H9 (cell line): Measurements from ENCODE around the gene MYLK. TPM values are rescaled to one million over a fixed set of nuclear protein-coding genes. Genes with fewer than 3 reads are reported as not detected.

ENCODE experiments used
- DNase-seq: peaks from one replicate; pipeline ENCODE4 v3.0.0-alpha.2; 2017
- H2AFZ ChIP-seq: one replicate; pipeline ENCODE4 v1.6.1; 2013; ENCODE audit warnings: mild to moderate bottlenecking, low read length, control low read depth, moderate library complexity
- H2AK5ac ChIP-seq: 2 replicates; pipeline ENCODE4 v1.6.1; 2013; ENCODE audit warnings: low read length, control low read depth, mixed read lengths; ENCODE audit not compliant: insufficient read length
- H2BK120ac ChIP-seq: one replicate; pipeline ENCODE4 v1.6.1; 2013; ENCODE audit warnings: low read depth, mild to moderate bottlenecking, low read length, control low read depth, inconsistent platforms; ENCODE audit not compliant: poor library complexity, severe bottlenecking
- H2BK12ac ChIP-seq: 2 replicates; pipeline ENCODE4 v1.6.1; 2013; ENCODE audit warnings: low read length, control low read depth, mixed read lengths, low read depth; ENCODE audit not compliant: insufficient read length
- H2BK15ac ChIP-seq: 2 replicates; pipeline ENCODE4 v1.6.1; 2013; ENCODE audit warnings: low read depth, low read length, control low read depth
- H2BK20ac ChIP-seq: one replicate; pipeline ENCODE4 v1.6.1; 2013; ENCODE audit warnings: low read depth, mild to moderate bottlenecking, low read length, control low read depth, inconsistent platforms; ENCODE audit not compliant: poor library complexity, severe bottlenecking
- H2BK5ac ChIP-seq: 2 replicates; pipeline ENCODE4 v1.6.1; 2013; ENCODE audit warnings: low read length, control low read depth, mixed read lengths; ENCODE audit not compliant: insufficient read length
- H3K14ac ChIP-seq: 2 replicates; pipeline ENCODE4 v1.6.1; 2013; ENCODE audit warnings: low read length, control low read depth; ENCODE audit not compliant: insufficient read depth
- H3K18ac ChIP-seq: 2 replicates; pipeline ENCODE4 v1.6.1; 2013; ENCODE audit warnings: low read depth, mild to moderate bottlenecking, mixed read lengths, low read length, control low read depth; ENCODE audit not compliant: insufficient read length
- H3K23ac ChIP-seq: 2 replicates; pipeline ENCODE4 v1.6.1; 2013; ENCODE audit warnings: low read length, control low read depth, mixed read lengths, low read depth; ENCODE audit not compliant: insufficient read length
- H3K23me2 ChIP-seq: 2 replicates; pipeline ENCODE4 v1.6.1; 2013; ENCODE audit warnings: low read depth, mild to moderate bottlenecking, mixed read lengths, low read length, control low read depth; ENCODE audit not compliant: insufficient read length, poor library complexity, severe bottlenecking
- H3K27ac ChIP-seq: 2 replicates; pipeline ENCODE4 v1.5.1; 2013; ENCODE audit warnings: low read length, control low read depth, mixed read lengths, low read depth; ENCODE audit not compliant: insufficient read length
- H3K27me3 ChIP-seq: 2 replicates; pipeline ENCODE4 v1.6.1; 2013; ENCODE audit warnings: low read length, control low read depth, inconsistent platforms; ENCODE audit not compliant: insufficient read depth
- H3K4ac ChIP-seq: 2 replicates; pipeline ENCODE4 v1.6.1; 2013; ENCODE audit warnings: low read depth, mild to moderate bottlenecking, control low read depth, inconsistent platforms, low read length, moderate library complexity
- H3K4me1 ChIP-seq: 2 replicates; pipeline ENCODE4 v1.6.1; 2013; ENCODE audit warnings: low read length, control low read depth, inconsistent platforms; ENCODE audit not compliant: insufficient read depth
- H3K4me2 ChIP-seq: 2 replicates; pipeline ENCODE4 v1.6.1; 2013; ENCODE audit warnings: low read length, control low read depth, mixed read lengths; ENCODE audit not compliant: insufficient read length, insufficient read depth
- H3K56ac ChIP-seq: 2 replicates; pipeline ENCODE4 v1.6.1; 2013; ENCODE audit warnings: low read depth, mild to moderate bottlenecking, mixed read lengths, low read length, control low read depth; ENCODE audit not compliant: insufficient read length
- H3K79me1 ChIP-seq: 2 replicates; pipeline ENCODE4 v1.6.1; 2013; ENCODE audit warnings: low read depth, mild to moderate bottlenecking, moderate library complexity, low read length, control low read depth, inconsistent platforms; ENCODE audit not compliant: insufficient read depth, poor library complexity, severe bottlenecking
- H3K79me2 ChIP-seq: 2 replicates; pipeline ENCODE4 v1.6.1; 2013; ENCODE audit warnings: low read length, control low read depth, inconsistent platforms; ENCODE audit not compliant: insufficient read depth
- H3K9ac ChIP-seq: 2 replicates; pipeline ENCODE4 v1.6.1; 2013; ENCODE audit warnings: low read length, control low read depth, mixed read lengths; ENCODE audit not compliant: insufficient read length; ENCODE audit errors: extremely low read depth
- H3K9me3 ChIP-seq: one replicate; pipeline ENCODE4 v1.6.1; 2013; ENCODE audit warnings: low read depth, low read length, inconsistent platforms; ENCODE audit not compliant: control insufficient read depth
- H3T11ph ChIP-seq: one replicate; pipeline ENCODE4 v1.6.1; 2013; ENCODE audit warnings: mild to moderate bottlenecking, low read length, control low read depth, inconsistent platforms
- H4K20me1 ChIP-seq: one replicate; pipeline ENCODE4 v1.6.1; 2013; ENCODE audit not compliant: control insufficient read depth, insufficient read length, insufficient read depth
- H4K5ac ChIP-seq: 2 replicates; pipeline ENCODE4 v1.6.1; 2013; ENCODE audit warnings: low read depth, mild to moderate bottlenecking, mixed read lengths, low read length, control low read depth; ENCODE audit not compliant: insufficient read length
- H4K8ac ChIP-seq: replicated peaks from 2 replicates; pipeline ENCODE4 v1.6.1; 2013; ENCODE audit warnings: low read length, control low read depth, mixed read lengths, low read depth; ENCODE audit not compliant: insufficient read length
- H4K91ac ChIP-seq: 2 replicates; pipeline ENCODE4 v1.6.1; 2013; ENCODE audit warnings: low read depth, mild to moderate bottlenecking, moderate library complexity, mixed read lengths, low read length, control low read depth; ENCODE audit not compliant: insufficient read length
- H3K27ac Mint-ChIP-seq, 3 experiments: 2 replicates in 2 of 3; 3 replicates in 1 of 3; pipeline ENCODE4 v1.8.0; 2020 to 2021; ENCODE audit warnings: mixed read lengths in 3 of 3, mild to moderate bottlenecking in 1 of 3, moderate library complexity in 1 of 3
- H3K27me3 Mint-ChIP-seq: 2 replicates; pipeline ENCODE4 v1.8.0; 2021; ENCODE audit warnings: low read depth, mild to moderate bottlenecking, moderate library complexity, mixed read lengths
- H3K36me3 Mint-ChIP-seq, 3 experiments: 2 replicates in 2 of 3; 3 replicates in 1 of 3; pipeline ENCODE4 v1.8.0; 2020 to 2021; ENCODE audit warnings: low read depth in 3 of 3, mixed read lengths in 3 of 3; ENCODE audit not compliant: insufficient read depth in 1 of 3
- H3K4me1 Mint-ChIP-seq, 2 experiments: 2 replicates each; pipeline ENCODE4 v1.8.0; 2020; ENCODE audit warnings: mixed read lengths in 2 of 2
- H3K4me3 Mint-ChIP-seq, 2 experiments: 2 replicates in 1 of 2; 3 replicates in 1 of 2; pipeline ENCODE4 v1.8.0; 2020 to 2021; ENCODE audit warnings: mild to moderate bottlenecking in 2 of 2, mixed read lengths in 2 of 2, moderate library complexity in 1 of 2
- H3K9me3 Mint-ChIP-seq, 2 experiments: 2 replicates in 1 of 2; 3 replicates in 1 of 2; pipeline ENCODE4 v1.8.0; 2020; ENCODE audit warnings: mild to moderate bottlenecking in 2 of 2, mixed read lengths in 2 of 2, moderate library complexity in 1 of 2
- CTCF ChIP-seq: fragments of 200-600 bp; sonication (generic); conservative IDR thresholded peaks from 3 replicates; pipeline ENCODE4 v1.8.0; 2021; ENCODE audit warnings: antibody characterized with exemption, mild to moderate bottlenecking
- WGBS: extraction: QIAGEN DNeasy Blood & Tissue Kit; methylation state at CpG from one replicate; pipeline ENCODE4 v1.1.7; 2013; ENCODE audit warnings: missing lambda C conversion rate, low lambda C conversion rate, mixed read lengths; ENCODE audit not compliant: insufficient read length; ENCODE audit errors: extremely low coverage; 5-methylcytosine and 5-hydroxymethylcytosine counted together
- total RNA-seq: library from RNA; stranded (reverse); gene quantifications from 2 replicates; pipeline ENCODE4 v1.2.1, GENCODE V29; 2021

MYLK gene
- total RNA-seq, 1 experiment from 2014 or later: 10.1 TPM

DNA sequence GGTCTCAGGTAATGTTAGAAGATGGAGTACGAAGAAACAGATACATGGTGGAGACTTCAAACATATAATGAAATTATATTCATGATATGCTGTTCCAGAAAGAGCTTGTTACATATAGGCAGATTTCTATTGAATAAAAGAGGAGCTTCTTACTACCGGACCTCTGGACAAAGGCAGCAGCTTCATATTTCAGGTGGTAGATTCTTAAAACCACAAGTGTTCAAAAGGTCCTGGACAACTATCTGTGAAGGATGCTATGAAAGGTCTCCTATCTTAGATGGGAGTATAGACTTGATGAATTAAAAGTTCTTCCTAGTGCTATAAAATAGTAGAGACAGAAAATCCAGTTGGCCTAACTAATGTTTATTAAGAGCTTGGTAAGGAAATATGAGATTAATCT lies 43.2 kb downstream of the MYLK start:
- Histone ChIP-seq H3K27ac (no peak overlapping the region), H2BK5ac (no peak overlapping the region), H3K4ac (no peak overlapping the region), H3K4me1 (no peaks in the 10 kb centered on the region; the same call in 1 of the 2 replicates), H4K20me1 (no peaks in the 10 kb centered on the region), H3K23ac (no peak overlapping the region), H3T11ph (no peak overlapping the region), H2AK5ac (no peak overlapping the region), H3K79me2 (no peaks in the 10 kb centered on the region), H3K79me1 (no peaks in the 10 kb centered on the region), H2AFZ (no peak overlapping the region), H3K18ac (no peak overlapping the region), H2BK20ac (no peak overlapping the region), H3K23me2 (no peaks in the 10 kb centered on the region), H2BK12ac (no peak overlapping the region), H3K9ac (no peak overlapping the region), H3K4me2 (no peak overlapping the region), H3K9me3 (no peaks in the 10 kb centered on the region), H4K5ac (no peak overlapping the region), H4K8ac (no peak overlapping the region), H3K27me3 (no peaks in the 10 kb centered on the region), H3K56ac (no peak overlapping the region), H4K91ac (no peak overlapping the region), H3K14ac (no peak overlapping the region), H2BK15ac (no peak overlapping the region), H2BK120ac (no peak overlapping the region)
- H3K36me3 Mint-ChIP-seq: peaks cover 8 to 35% (median 16%) of the 10 kb centered on the region in 3 experiments
- DNase-seq: no peak
- peaks cover 4 to 11% of the 10 kb centered on the region in 2 experiments for H3K4me1 Mint-ChIP-seq
- no peak for TF ChIP-seq CTCF
- H3K9me3 Mint-ChIP-seq: peaks cover 28 to 40% of the 10 kb centered on the region in 2 experiments
- H3K27ac Mint-ChIP-seq: no peak overlapping the region
- WGBS: no CpG with 5 or more reads among the region's 2 CpGs
- H3K4me3 Mint-ChIP-seq: no peak overlapping the region
- H3K27me3 Mint-ChIP-seq: no peaks in the 10 kb centered on the region
